HepG2 (cell line): ENCODE measurements around the gene PLEKHN1. TPM values are rescaled to one million over a fixed set of nuclear protein-coding genes. Genes with fewer than 3 reads are reported as not detected.
A peak's percentile ranks its signal among the peaks of the same experiment; 100 is the strongest.

Experiments
- CEBPG ChIP-seq: IDR thresholded peaks from 2 replicates; pipeline ENCODE4 v1.6.1; 2016
- ERF ChIP-seq: IDR thresholded peaks from 2 replicates; pipeline ENCODE4 v1.6.1; 2018; ENCODE audit warnings: missing biosample characterization, missing genetic modification reagents
- GATAD1 ChIP-seq: IDR thresholded peaks from 2 replicates; pipeline ENCODE4 v1.6.1; 2016; ENCODE audit warnings: missing genetic modification reagents, missing compliant biosample characterization
- HIVEP1 ChIP-seq: sonication (generic); formaldehyde crosslinking; IDR thresholded peaks from 2 replicates; pipeline ENCODE4 v1.4.0; 2020; ENCODE audit warnings: mild to moderate bottlenecking, missing genetic modification reagents
- HOXA5 ChIP-seq: sonication (generic); formaldehyde crosslinking; IDR thresholded peaks from 2 replicates; pipeline ENCODE4 v1.4.0; 2020; ENCODE audit warnings: missing genetic modification reagents
- NCOA1 ChIP-seq: sonication (generic); formaldehyde crosslinking; IDR thresholded peaks from 2 replicates; pipeline ENCODE4 v1.9.0; 2021; ENCODE audit warnings: missing genetic modification reagents
- SPEN ChIP-seq: sonication (generic); formaldehyde crosslinking; IDR thresholded peaks from 2 replicates; pipeline ENCODE4 v1.5.1; 2020; ENCODE audit warnings: low read depth, mild to moderate bottlenecking, missing genetic modification reagents
- THAP9 ChIP-seq: sonication (generic); formaldehyde crosslinking; IDR thresholded peaks from 2 replicates; pipeline ENCODE4; 2020; ENCODE audit warnings: missing genetic modification reagents, mild to moderate bottlenecking, borderline replicate concordance
- TRAFD1 ChIP-seq: sonication (generic); formaldehyde crosslinking; IDR thresholded peaks from 2 replicates; pipeline ENCODE4 v1.5.1; 2020; ENCODE audit warnings: missing genetic modification reagents, mild to moderate bottlenecking, borderline replicate concordance
- TSC22D2 ChIP-seq: sonication (generic); formaldehyde crosslinking; IDR thresholded peaks from 2 replicates; pipeline ENCODE4 v1.5.1; 2020; ENCODE audit warnings: missing genetic modification reagents, mild to moderate bottlenecking, borderline replicate concordance
- ZNF121 ChIP-seq: sonication (generic); formaldehyde crosslinking; IDR thresholded peaks from 2 replicates; pipeline ENCODE4 v1.5.0; 2020; ENCODE audit warnings: mild to moderate bottlenecking, missing genetic modification reagents
- ZNF20 ChIP-seq: sonication (generic); formaldehyde crosslinking; IDR thresholded peaks from 2 replicates; pipeline ENCODE4 v1.4.0; 2020; ENCODE audit warnings: mild to moderate bottlenecking, moderate library complexity, missing genetic modification reagents
- ZNF3 ChIP-seq: IDR thresholded peaks from 2 replicates; pipeline ENCODE4 v1.7.0; 2017; ENCODE audit warnings: inconsistent platforms
- ZNF558 ChIP-seq: sonication (generic); formaldehyde crosslinking; IDR thresholded peaks from 2 replicates; pipeline ENCODE4 v1.9.0; 2022; ENCODE audit warnings: mild to moderate bottlenecking, missing genetic modification reagents, borderline replicate concordance
- ZNF724P ChIP-seq: sonication (generic); formaldehyde crosslinking; IDR thresholded peaks from 2 replicates; pipeline ENCODE4 v1.8.0; 2022; ENCODE audit warnings: missing genetic modification reagents, borderline replicate concordance
- ZNF737 ChIP-seq: sonication (generic); formaldehyde crosslinking; IDR thresholded peaks from 2 replicates; pipeline ENCODE4 v1.5.0; 2020; ENCODE audit warnings: missing genetic modification reagents, mild to moderate bottlenecking, borderline replicate concordance
- ZSCAN22 ChIP-seq: sonication (generic); formaldehyde crosslinking; IDR thresholded peaks from 2 replicates; pipeline ENCODE4 v1.4.0; 2020; ENCODE audit warnings: mild to moderate bottlenecking, missing genetic modification reagents
- polyA plus RNA-seq, 8 experiments: library from polyadenylated mRNA; depleted of rRNA in 3 of 8; stranded (reverse) in 7 of 8; unstranded in 1 of 8; fragments of >200 nt; fragmentation: Illumina TruSeq in 4 of 8; extraction: Trizol in 4 of 8; gene quantifications; 2 replicates each; pipeline versions ENCODE4 v1.2.1 to v1.2.3, GENCODE V29; 2011 to 2016; ENCODE audit warnings: low read depth in 4 of 8, missing spikeins in 1 of 8, mixed read lengths in 1 of 8; ENCODE audit not compliant: insufficient read depth in 1 of 8
- total RNA-seq, 5 experiments: library from RNA; depleted of rRNA; stranded (reverse); fragments of >200 nt; fragmentation: Illumina TruSeq; extraction: Trizol; gene quantifications; 2 replicates each; pipeline ENCODE4 v1.2.3, GENCODE V29; 2016; ENCODE audit warnings: low read depth in 1 of 5
- TF ChIP-seq, protein P1 (sequence below): sonication (generic); formaldehyde crosslinking; IDR thresholded peaks from 2 replicates; pipeline ENCODE4 v1.5.0; 2020; ENCODE audit warnings: mild to moderate bottlenecking, missing genetic modification reagents
- TF ChIP-seq, protein P2 (sequence below): IDR thresholded peaks from 2 replicates; pipeline ENCODE4 v1.4.0; 2020; ENCODE audit warnings: mild to moderate bottlenecking, missing genetic modification reagents

PLEKHN1 gene
- total and polyA plus RNA-seq, 2 of the 13 experiments (the other 11 are each of a cell fraction or from before 2014, with no cell fraction given) = 0.42 to 0.58 TPM

DNA sequence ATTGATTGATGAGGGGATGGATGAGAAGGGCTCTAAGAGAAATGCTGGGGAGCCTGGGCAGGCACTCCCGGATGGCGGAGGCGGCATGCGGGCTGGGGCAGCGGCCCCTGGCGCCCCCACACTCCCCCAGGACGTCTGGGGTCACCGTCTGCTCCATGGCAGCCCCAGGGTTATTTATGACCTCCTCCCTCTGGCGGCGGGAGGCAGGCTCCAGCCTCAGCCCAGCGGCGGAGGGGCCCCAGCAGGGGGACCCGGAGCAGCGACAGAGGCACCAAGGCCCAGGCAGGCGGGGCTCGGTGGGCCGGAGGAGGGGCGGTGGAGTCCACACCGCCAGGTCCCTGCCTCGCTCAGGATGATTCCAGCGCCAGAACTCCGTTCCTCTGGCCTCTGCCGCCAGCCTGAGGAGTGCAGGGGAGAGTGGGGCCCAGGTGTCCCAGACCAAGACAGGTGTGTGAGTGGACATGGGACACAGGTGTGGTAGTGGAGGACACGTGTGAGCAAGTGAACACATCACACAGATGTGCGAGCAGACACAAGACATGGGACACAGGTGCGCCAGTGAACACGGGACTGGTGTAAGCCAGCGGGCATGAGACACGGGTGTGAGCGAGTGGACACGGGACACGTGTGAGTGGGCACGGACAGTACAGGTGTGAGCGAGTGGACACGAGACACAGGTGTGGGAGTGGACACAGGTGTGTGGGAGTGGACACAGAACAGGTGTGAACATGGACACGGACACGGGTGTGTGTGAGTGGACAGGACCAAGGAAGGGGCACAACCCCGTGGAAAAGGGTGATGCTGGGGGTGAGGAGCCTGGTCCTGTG lies 45.1 kb upstream of the PLEKHN1 start (continued):
- no peak for TF ChIP-seq ZNF737 (CRISPR knock-in tag)
- no peak for TF ChIP-seq NCOA1 (CRISPR knock-in tag)
- no peak for TF ChIP-seq GATAD1 (CRISPR knock-in tag)
- no peak for TF ChIP-seq ZNF3 (CRISPR knock-in tag)
- TF ChIP-seq ERF = no peak
- TF ChIP-seq ZNF121 (CRISPR knock-in tag) = 0 out of 2 replicates have a peak, but pooled peaks have one; percentile 10
- 0 out of 2 replicates have a peak, but pooled peaks have one; percentile 41 for TF ChIP-seq ZNF558 (CRISPR knock-in tag)
- TF ChIP-seq, protein P1, sequence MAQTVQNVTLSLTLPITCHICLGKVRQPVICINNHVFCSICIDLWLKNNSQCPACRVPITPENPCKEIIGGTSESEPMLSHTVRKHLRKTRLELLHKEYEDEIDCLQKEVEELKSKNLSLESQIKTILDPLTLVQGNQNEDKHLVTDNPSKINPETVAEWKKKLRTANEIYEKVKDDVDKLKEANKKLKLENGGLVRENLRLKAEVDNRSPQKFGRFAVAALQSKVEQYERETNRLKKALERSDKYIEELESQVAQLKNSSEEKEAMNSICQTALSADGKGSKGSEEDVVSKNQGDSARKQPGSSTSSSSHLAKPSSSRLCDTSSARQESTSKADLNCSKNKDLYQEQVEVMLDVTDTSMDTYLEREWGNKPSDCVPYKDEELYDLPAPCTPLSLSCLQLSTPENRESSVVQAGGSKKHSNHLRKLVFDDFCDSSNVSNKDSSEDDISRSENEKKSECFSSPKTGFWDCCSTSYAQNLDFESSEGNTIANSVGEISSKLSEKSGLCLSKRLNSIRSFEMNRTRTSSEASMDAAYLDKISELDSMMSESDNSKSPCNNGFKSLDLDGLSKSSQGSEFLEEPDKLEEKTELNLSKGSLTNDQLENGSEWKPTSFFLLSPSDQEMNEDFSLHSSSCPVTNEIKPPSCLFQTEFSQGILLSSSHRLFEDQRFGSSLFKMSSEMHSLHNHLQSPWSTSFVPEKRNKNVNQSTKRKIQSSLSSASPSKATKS (CRISPR knock-in tag) = no peak
- no peak for TF ChIP-seq TRAFD1 (CRISPR knock-in tag)
- TF ChIP-seq ZNF20 (CRISPR knock-in tag) = no peak
- TF ChIP-seq HIVEP1 = no peak
- no peak for TF ChIP-seq TSC22D2 (CRISPR knock-in tag)
- TF ChIP-seq CEBPG (CRISPR knock-in tag) = no peak
- no peak for TF ChIP-seq HOXA5
- TF ChIP-seq ZSCAN22 (CRISPR knock-in tag) = peak; percentile 93
- no peak for TF ChIP-seq ZNF724P (CRISPR knock-in tag)
- TF ChIP-seq THAP9 (CRISPR knock-in tag) = no peak
- no peak for TF ChIP-seq SPEN (CRISPR knock-in tag)
- TF ChIP-seq, protein P2, sequence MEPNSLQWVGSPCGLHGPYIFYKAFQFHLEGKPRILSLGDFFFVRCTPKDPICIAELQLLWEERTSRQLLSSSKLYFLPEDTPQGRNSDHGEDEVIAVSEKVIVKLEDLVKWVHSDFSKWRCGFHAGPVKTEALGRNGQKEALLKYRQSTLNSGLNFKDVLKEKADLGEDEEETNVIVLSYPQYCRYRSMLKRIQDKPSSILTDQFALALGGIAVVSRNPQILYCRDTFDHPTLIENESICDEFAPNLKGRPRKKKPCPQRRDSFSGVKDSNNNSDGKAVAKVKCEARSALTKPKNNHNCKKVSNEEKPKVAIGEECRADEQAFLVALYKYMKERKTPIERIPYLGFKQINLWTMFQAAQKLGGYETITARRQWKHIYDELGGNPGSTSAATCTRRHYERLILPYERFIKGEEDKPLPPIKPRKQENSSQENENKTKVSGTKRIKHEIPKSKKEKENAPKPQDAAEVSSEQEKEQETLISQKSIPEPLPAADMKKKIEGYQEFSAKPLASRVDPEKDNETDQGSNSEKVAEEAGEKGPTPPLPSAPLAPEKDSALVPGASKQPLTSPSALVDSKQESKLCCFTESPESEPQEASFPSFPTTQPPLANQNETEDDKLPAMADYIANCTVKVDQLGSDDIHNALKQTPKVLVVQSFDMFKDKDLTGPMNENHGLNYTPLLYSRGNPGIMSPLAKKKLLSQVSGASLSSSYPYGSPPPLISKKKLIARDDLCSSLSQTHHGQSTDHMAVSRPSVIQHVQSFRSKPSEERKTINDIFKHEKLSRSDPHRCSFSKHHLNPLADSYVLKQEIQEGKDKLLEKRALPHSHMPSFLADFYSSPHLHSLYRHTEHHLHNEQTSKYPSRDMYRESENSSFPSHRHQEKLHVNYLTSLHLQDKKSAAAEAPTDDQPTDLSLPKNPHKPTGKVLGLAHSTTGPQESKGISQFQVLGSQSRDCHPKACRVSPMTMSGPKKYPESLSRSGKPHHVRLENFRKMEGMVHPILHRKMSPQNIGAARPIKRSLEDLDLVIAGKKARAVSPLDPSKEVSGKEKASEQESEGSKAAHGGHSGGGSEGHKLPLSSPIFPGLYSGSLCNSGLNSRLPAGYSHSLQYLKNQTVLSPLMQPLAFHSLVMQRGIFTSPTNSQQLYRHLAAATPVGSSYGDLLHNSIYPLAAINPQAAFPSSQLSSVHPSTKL = 0 out of 2 replicates have a peak, but pooled peaks have one; percentile 8
